Activated CD4-positive, alpha-beta memory T cell treated with anti-CD3 and anti-CD28 coated beads, Interleukin-2, amount 10 ng/mL, durations not matched to agents 7 days and 5 days (primary cell): ENCODE measurements around the gene FTSJ1. TPM values are rescaled to one million over a fixed set of nuclear protein-coding genes. Genes with fewer than 3 reads are reported as not detected.

ENCODE experiments used
- CTCF ChIA-PET: fragments of 350-600 bp; sonication (Branson Sonifier 250); formaldehyde crosslinking; loops from one replicate; lab custom pipeline; 2021; ENCODE audit warnings: antibody characterized with exemption, inconsistent platforms; lab: Charles Lee
- POLR2A ChIA-PET: fragments of 350-600 bp; sonication (Branson Sonifier 250); formaldehyde crosslinking; loops from one replicate; lab custom pipeline; 2021; ENCODE audit warnings: antibody characterized with exemption; lab: Charles Lee
- DNase-seq: peaks from one replicate; pipeline ENCODE4 v3.0.0-alpha.2; 2020
- H3K27ac Mint-ChIP-seq: one replicate; pipeline ENCODE4 v1.8.0; 2021; ENCODE audit warnings: mild to moderate bottlenecking, mixed read lengths
- H3K27me3 Mint-ChIP-seq: one replicate; pipeline ENCODE4 v1.8.0; 2021; ENCODE audit warnings: mixed read lengths
- H3K36me3 Mint-ChIP-seq: one replicate; pipeline ENCODE4 v1.8.0; 2021; ENCODE audit warnings: low read depth, mixed read lengths
- H3K4me1 Mint-ChIP-seq: one replicate; pipeline ENCODE4 v1.8.0; 2021; ENCODE audit warnings: mixed read lengths
- H3K4me3 Mint-ChIP-seq: one replicate; pipeline ENCODE4 v1.8.0; 2021; ENCODE audit warnings: mild to moderate bottlenecking, mixed read lengths
- H3K9me3 Mint-ChIP-seq: one replicate; pipeline ENCODE4 v1.8.0; 2021; ENCODE audit warnings: mixed read lengths
- total RNA-seq, 2 experiments: library from RNA; stranded (reverse); gene quantifications; one replicate each; pipeline ENCODE4 v1.2.3, GENCODE V29; 2021

FTSJ1 gene
- total RNA-seq, 2 experiments from 2014 or later, result 57.6 to 60.1 TPM

GRCh38 chrX:48489892-48490291 lies 13.9 kb downstream of the FTSJ1 start:
- ChIA-PET CTCF (no interaction called here), POLR2A (interaction anchor here (0.7 kb wide), 1 partner anchor 50 kb away, joined by 3 read pairs; the partner anchor contains the start of gene TBC1D25)
- Mint-ChIP-seq H3K4me1 (no peaks in the 10 kb centered on the region), H3K27ac (no peak overlapping the region), H3K9me3 (no peaks in the 10 kb centered on the region), H3K27me3 (no peaks in the 10 kb centered on the region), H3K36me3 (peaks cover 3% of the 10 kb centered on the region), H3K4me3 (no peak overlapping the region)
- DNase-seq, result no peak

- ChIA-PET CTCF (no interaction called here), POLR2A (interaction anchor here (0.7 kb wide), 1 partner anchor 49 kb away, joined by 3 read pairs; the partner anchor contains the start of gene TBC1D25)
- H3K4me1 Mint-ChIP-seq, result no peaks in the 10 kb centered on the region
- no peak for DNase-seq
- H3K27me3 Mint-ChIP-seq, result no peaks in the 10 kb centered on the region
- peaks cover 3% of the 10 kb centered on the region for H3K36me3 Mint-ChIP-seq
- no peak overlapping the region for H3K4me3 Mint-ChIP-seq
- no peaks in the 10 kb centered on the region for H3K9me3 Mint-ChIP-seq
- no peak overlapping the region for H3K27ac Mint-ChIP-seq
Measured at GRCh38 chrX:48490661-48491060, 14.7 kb downstream of the FTSJ1 start.

GRCh38 chrX:48491809-48492208 lies 15.8 kb downstream of the FTSJ1 start:
- ChIA-PET POLR2A (no interaction called here), CTCF (no interaction called here)
- H3K27me3 Mint-ChIP-seq, result no peaks in the 10 kb centered on the region
- DNase-seq, result no peak
- H3K27ac Mint-ChIP-seq, result no peak overlapping the region
- peaks cover 3% of the 10 kb centered on the region for H3K36me3 Mint-ChIP-seq
- no peak overlapping the region for H3K4me3 Mint-ChIP-seq
- H3K9me3 Mint-ChIP-seq, result no peaks in the 10 kb centered on the region
- no peaks in the 10 kb centered on the region for H3K4me1 Mint-ChIP-seq

- H3K9me3 Mint-ChIP-seq, result no peaks in the 10 kb centered on the region
- DNase-seq, result no peak
- no peaks in the 10 kb centered on the region for H3K4me1 Mint-ChIP-seq
- H3K27me3 Mint-ChIP-seq, result no peaks in the 10 kb centered on the region
- CTCF ChIA-PET, result no interaction called here
- POLR2A ChIA-PET, result no interaction called here
- H3K36me3 Mint-ChIP-seq, result peaks cover under 1% of the 10 kb centered on the region
- H3K4me3 Mint-ChIP-seq, result no peak overlapping the region
- H3K27ac Mint-ChIP-seq, result no peak overlapping the region
Measured at GRCh38 chrX:48492293-48492910, 16.4 kb downstream of the FTSJ1 start.

GRCh38 chrX:48493890-48494364 lies 17.9 kb downstream of the FTSJ1 start:
- POLR2A ChIA-PET, result interaction anchor here (1.9 kb wide), 1 partner anchor 13 kb away, joined by 4 read pairs; no protein-coding TSS in a partner anchor

GRCh38 chrX:48496660-48497059 lies 20.7 kb downstream of the FTSJ1 start:
- DNase-seq, result no peak
- Mint-ChIP-seq H3K9me3 (no peaks in the 10 kb centered on the region), H3K4me3 (no peak overlapping the region), H3K27ac (no peak overlapping the region), H3K27me3 (peaks cover 6% of the 10 kb centered on the region), H3K4me1 (peaks cover 5% of the 10 kb centered on the region), H3K36me3 (no peaks in the 10 kb centered on the region)
- ChIA-PET POLR2A (interaction anchor here (1.2 kb wide), 1 partner anchor 11 kb away, joined by 3 read pairs; no protein-coding TSS in a partner anchor), CTCF (no interaction called here)

More at GRCh38 chrX:48493890-48494364, 17.9 kb downstream of the FTSJ1 start:
- Mint-ChIP-seq H3K4me1 (peaks cover 5% of the 10 kb centered on the region), H3K27ac (no peak overlapping the region), H3K4me3 (no peak overlapping the region), H3K27me3 (peaks cover 6% of the 10 kb centered on the region), H3K9me3 (no peaks in the 10 kb centered on the region), H3K36me3 (no peaks in the 10 kb centered on the region)
- DNase-seq, result no peak
- CTCF ChIA-PET, result interaction anchor here (1.6 to 1.7 kb wide), 2 partner anchors 45 to 411 kb away, joined by 3 to 4 read pairs; no protein-coding TSS in a partner anchor

- CTCF ChIA-PET, result no interaction called here
- Mint-ChIP-seq H3K36me3 (no peaks in the 10 kb centered on the region), H3K4me3 (no peak overlapping the region), H3K4me1 (peaks cover 5% of the 10 kb centered on the region), H3K27ac (no peak overlapping the region), H3K9me3 (no peaks in the 10 kb centered on the region), H3K27me3 (peaks cover 6% of the 10 kb centered on the region)
- POLR2A ChIA-PET, result interaction anchor here (0.6 kb wide), 1 partner anchor 22 kb away, joined by 3 read pairs; no protein-coding TSS in a partner anchor
- DNase-seq, result no peak
Measured at GRCh38 chrX:48497871-48498270, 21.9 kb downstream of the FTSJ1 start.

GRCh38 chrX:48498374-48498809 lies 22.4 kb downstream of the FTSJ1 start:
- no peak overlapping the region for H3K27ac Mint-ChIP-seq
- H3K4me3 Mint-ChIP-seq, result no peak overlapping the region
- POLR2A ChIA-PET, result interaction anchor here (0.6 kb wide), 1 partner anchor 22 kb away, joined by 3 read pairs; no protein-coding TSS in a partner anchor
- H3K36me3 Mint-ChIP-seq, result no peaks in the 10 kb centered on the region
- peaks cover 5% of the 10 kb centered on the region for H3K4me1 Mint-ChIP-seq
- no peak for DNase-seq
- H3K9me3 Mint-ChIP-seq, result no peaks in the 10 kb centered on the region
- CTCF ChIA-PET, result no interaction called here
- H3K27me3 Mint-ChIP-seq, result peaks cover 7% of the 10 kb centered on the region

- POLR2A ChIA-PET, result interaction anchor here (0.9 kb wide), 1 partner anchor 35 kb away, joined by 3 read pairs; the partner anchor contains the start of gene TBC1D25
- CTCF ChIA-PET, result no interaction called here
Measured at GRCh38 chrX:48504261-48504660, 28.3 kb downstream of the FTSJ1 start.

GRCh38 chrX:48505481-48505880 lies 29.5 kb downstream of the FTSJ1 start:
- no peak for DNase-seq
- ChIA-PET POLR2A (no interaction called here), CTCF (no interaction called here)
- H3K9me3 Mint-ChIP-seq, result no peaks in the 10 kb centered on the region
- H3K27me3 Mint-ChIP-seq, result peaks cover 2% of the 10 kb centered on the region
- H3K4me1 Mint-ChIP-seq, result peaks cover 18% of the 10 kb centered on the region
- H3K27ac Mint-ChIP-seq, result no peak overlapping the region
- peaks cover 5% of the 10 kb centered on the region for H3K36me3 Mint-ChIP-seq
- no peak overlapping the region for H3K4me3 Mint-ChIP-seq

More at GRCh38 chrX:48504261-48504660, 28.3 kb downstream of the FTSJ1 start:
- Mint-ChIP-seq H3K4me3 (no peak overlapping the region), H3K4me1 (peaks cover 6% of the 10 kb centered on the region), H3K27me3 (peaks cover 2% of the 10 kb centered on the region), H3K36me3 (no peaks in the 10 kb centered on the region), H3K27ac (no peak overlapping the region), H3K9me3 (no peaks in the 10 kb centered on the region)
- DNase-seq, result no peak

GRCh38 chrX:48507246-48507645 lies 31.2 kb downstream of the FTSJ1 start:
- no peak for DNase-seq
- H3K4me3 Mint-ChIP-seq, result no peak overlapping the region
- ChIA-PET POLR2A (interaction anchor here (1.2 to 2.3 kb wide), 4 partner anchors 12 to 67 kb away, joined by 3 to 11 read pairs (median 4); partner anchors contain the start of genes EBP and RBM3), CTCF (no interaction called here)
- peaks cover 17% of the 10 kb centered on the region for H3K36me3 Mint-ChIP-seq
- peaks cover 2% of the 10 kb centered on the region for H3K27me3 Mint-ChIP-seq
- no peaks in the 10 kb centered on the region for H3K9me3 Mint-ChIP-seq
- no peak overlapping the region for H3K27ac Mint-ChIP-seq
- peaks cover 32% of the 10 kb centered on the region for H3K4me1 Mint-ChIP-seq

GRCh38 chrX:48508400-48509244 lies 32.6 kb downstream of the FTSJ1 start, which contains the start of gene PORCN:
PORCN (plus strand) TSS chrX:48508992; CDS start chrX:48509821, 829 bp downstream.
- no peaks in the 10 kb centered on the region for H3K27me3 Mint-ChIP-seq
- peaks cover 18% of the 10 kb centered on the region for H3K36me3 Mint-ChIP-seq
- ChIA-PET POLR2A (interaction anchor here (0.8 to 2.3 kb wide), 4 partner anchors 12 to 66 kb away, joined by 3 to 11 read pairs (median 4); partner anchors contain the start of genes EBP and RBM3), CTCF (interaction anchor here (1.0 to 1.3 kb wide), 2 partner anchors 31 to 41 kb away, joined by 3 to 4 read pairs; partner anchors contain the start of gene TBC1D25)
- no peaks in the 10 kb centered on the region for H3K9me3 Mint-ChIP-seq
- peak within 1 kb of the TSS; percentile 47 for H3K27ac Mint-ChIP-seq
- peaks cover 33% of the 10 kb centered on the region for H3K4me1 Mint-ChIP-seq
- peak within 1 kb of the TSS; percentile 81 for H3K4me3 Mint-ChIP-seq
- DNase-seq, result peak; percentile 82
